ENCODE results near the gene POLR2E. TPM values are rescaled to one million over a fixed set of nuclear protein-coding genes. Genes with fewer than 3 reads are reported as not detected.

POLR2E gene
- total and polyA plus RNA-seq, 2 donors from 2014 or later, result 158 to 189 TPM

DNA sequence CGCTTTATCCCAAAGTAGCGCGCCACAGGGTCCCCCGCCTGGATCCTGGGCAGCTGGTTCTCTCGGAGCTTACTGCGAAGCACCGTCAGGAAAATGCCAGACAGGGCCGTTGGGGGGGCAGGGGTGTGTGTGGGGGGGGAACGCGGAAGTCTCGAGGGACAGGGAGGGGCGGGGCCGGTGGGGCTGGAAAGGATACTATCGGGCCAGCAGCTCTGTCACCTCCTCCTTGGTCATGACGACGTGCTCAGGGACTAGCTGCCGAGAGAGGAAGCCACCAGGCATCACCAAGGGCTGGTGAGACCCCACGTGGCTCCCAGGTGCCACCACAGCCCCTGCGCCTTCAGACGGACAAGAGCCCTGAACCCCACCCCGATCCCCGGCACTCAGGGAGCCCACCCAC lies 5.3 kb downstream of the POLR2E start:
- Histone ChIP-seq H3K36me3 (ENCODE audit: control insufficient read depth in 2 of 3, insufficient read depth in 3 of 3, low read length in 3 of 3) (peaks cover 0 to 6% (median 4%) of the 10 kb centered on the region in 3 donors), H3K4me3 (ENCODE audit: low read length in 3 of 3) (no peak overlapping the region), H3K9me3 (ENCODE audit: control insufficient read depth in 2 of 3, insufficient read depth in 1 of 3, low read length in 3 of 3) (no peaks in the 10 kb centered on the region), H3K27ac (ENCODE audit: low read depth in 2 of 2, low read length in 2 of 2) (no peak overlapping the region), H3K4me1 (ENCODE audit: control insufficient read depth in 2 of 3, insufficient read depth in 2 of 3, low read depth in 1 of 3, low read length in 3 of 3) (peaks cover 0 to 9% (median 0%) of the 10 kb centered on the region in 3 donors), H3K27me3 (ENCODE audit: control insufficient read depth, insufficient read depth, low read length) (no peaks in the 10 kb centered on the region), H3K9ac (ENCODE audit: low read length in 3 of 3) (no peak overlapping the region)
- TF ChIP-seq, protein P1, sequence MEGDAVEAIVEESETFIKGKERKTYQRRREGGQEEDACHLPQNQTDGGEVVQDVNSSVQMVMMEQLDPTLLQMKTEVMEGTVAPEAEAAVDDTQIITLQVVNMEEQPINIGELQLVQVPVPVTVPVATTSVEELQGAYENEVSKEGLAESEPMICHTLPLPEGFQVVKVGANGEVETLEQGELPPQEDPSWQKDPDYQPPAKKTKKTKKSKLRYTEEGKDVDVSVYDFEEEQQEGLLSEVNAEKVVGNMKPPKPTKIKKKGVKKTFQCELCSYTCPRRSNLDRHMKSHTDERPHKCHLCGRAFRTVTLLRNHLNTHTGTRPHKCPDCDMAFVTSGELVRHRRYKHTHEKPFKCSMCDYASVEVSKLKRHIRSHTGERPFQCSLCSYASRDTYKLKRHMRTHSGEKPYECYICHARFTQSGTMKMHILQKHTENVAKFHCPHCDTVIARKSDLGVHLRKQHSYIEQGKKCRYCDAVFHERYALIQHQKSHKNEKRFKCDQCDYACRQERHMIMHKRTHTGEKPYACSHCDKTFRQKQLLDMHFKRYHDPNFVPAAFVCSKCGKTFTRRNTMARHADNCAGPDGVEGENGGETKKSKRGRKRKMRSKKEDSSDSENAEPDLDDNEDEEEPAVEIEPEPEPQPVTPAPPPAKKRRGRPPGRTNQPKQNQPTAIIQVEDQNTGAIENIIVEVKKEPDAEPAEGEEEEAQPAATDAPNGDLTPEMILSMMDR (IDR thresholded peaks at IDR 0.05; ENCODE audit: borderline replicate concordance, extremely low read depth, insufficient read depth), result no peak
- DNase-seq, result no peak
- intact Hi-C loops (cut with DNase I), result no loop called here
- no peak for FAIRE-seq

DNA sequence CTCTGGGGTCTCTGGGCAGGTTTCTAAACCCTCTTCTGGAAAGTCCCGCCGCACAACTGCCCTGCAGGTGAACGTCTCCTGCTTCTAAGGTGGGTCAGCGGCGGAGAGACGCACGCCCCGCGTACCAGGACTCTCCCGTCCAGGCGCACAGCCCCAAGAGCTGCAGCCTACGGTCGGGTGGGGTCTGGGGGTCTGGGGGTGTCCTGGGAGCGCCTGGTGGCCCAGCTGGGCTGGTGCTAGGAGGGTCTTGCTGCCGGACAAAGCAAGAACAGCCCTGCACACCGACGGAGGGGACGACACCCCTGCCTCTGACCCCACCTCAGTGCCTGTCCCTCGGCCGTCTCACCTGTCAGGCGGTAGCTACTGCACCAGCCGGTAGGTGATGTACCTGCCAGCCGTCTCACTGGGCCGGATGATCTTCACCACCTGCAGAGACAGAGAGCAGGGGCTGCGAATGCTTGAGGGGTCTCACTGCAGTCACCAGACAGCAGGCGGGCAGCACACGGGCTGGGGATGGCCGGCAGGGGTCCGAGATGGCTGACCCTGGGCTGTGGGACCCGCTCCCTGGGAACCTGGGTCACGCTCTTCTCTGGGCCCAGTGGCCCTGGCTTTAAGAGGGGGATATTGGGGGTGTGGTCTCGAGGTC lies 5.9 kb downstream of the POLR2E start:
- Histone ChIP-seq H3K27me3 (ENCODE audit: control insufficient read depth, insufficient read depth, low read length) (no peaks in the 10 kb centered on the region), H3K4me3 (ENCODE audit: low read length in 3 of 3) (no peak overlapping the region), H3K36me3 (ENCODE audit: control insufficient read depth in 2 of 3, insufficient read depth in 3 of 3, low read length in 3 of 3) (peaks cover 0 to 6% (median 4%) of the 10 kb centered on the region in 3 donors), H3K27ac (ENCODE audit: low read depth in 2 of 2, low read length in 2 of 2) (no peak overlapping the region), H3K4me1 (ENCODE audit: control insufficient read depth in 2 of 3, insufficient read depth in 2 of 3, low read depth in 1 of 3, low read length in 3 of 3) (peaks cover 0 to 6% (median 0%) of the 10 kb centered on the region in 3 donors), H3K9me3 (ENCODE audit: control insufficient read depth in 2 of 3, insufficient read depth in 1 of 3, low read length in 3 of 3) (no peaks in the 10 kb centered on the region), H3K9ac (ENCODE audit: low read length in 3 of 3) (no peak overlapping the region)
- DNase-seq (no peak), FAIRE-seq (no peak)
- TF ChIP-seq, protein P1 (IDR thresholded peaks at IDR 0.05; ENCODE audit: borderline replicate concordance, extremely low read depth, insufficient read depth), result no peak
- intact Hi-C loops (cut with DNase I), result no loop called here

DNA sequence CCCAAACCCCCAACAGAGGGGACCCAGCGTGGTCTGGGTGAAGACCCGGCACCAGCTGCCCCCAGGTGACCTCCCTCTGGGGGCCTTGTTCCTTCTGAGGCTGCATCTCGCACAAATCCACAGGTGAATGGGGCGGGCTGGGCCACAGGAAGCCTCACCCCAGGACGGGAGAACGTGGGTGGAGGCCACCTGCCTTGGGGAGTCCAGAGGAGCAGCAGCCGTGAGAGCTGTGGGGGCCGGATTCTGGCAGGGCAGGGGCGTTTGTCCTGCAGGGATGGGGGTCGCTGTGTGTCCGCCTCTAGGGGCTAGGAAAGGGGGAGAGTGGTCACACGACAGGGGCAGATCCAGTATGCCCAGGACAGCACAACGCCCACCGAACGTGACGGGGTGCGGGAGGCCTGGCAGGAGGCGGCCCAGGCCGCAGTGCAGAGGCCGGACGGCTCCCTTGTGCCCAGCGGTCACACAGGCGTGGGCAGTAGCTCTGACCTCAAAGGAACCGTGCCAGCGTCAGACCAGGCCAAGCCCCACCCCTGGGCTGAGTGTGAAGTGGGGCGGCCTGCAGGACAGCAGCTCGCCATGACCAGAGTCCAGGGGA lies 6.7 kb downstream of the POLR2E start:
- peaks cover 0 to 6% (median 4%) of the 10 kb centered on the region in 3 donors for H3K36me3 ChIP-seq (ENCODE audit: control insufficient read depth in 2 of 3, insufficient read depth in 3 of 3, low read length in 3 of 3)
- no peaks in the 10 kb centered on the region for H3K27me3 ChIP-seq (ENCODE audit: control insufficient read depth, insufficient read depth, low read length)
- FAIRE-seq (no peak), DNase-seq (no peak)
- H3K4me3 ChIP-seq (ENCODE audit: low read length in 3 of 3), result no peak overlapping the region
- H3K27ac ChIP-seq (ENCODE audit: low read depth in 2 of 2, low read length in 2 of 2), result no peak overlapping the region
- no peaks in the 10 kb centered on the region for H3K4me1 ChIP-seq (ENCODE audit: control insufficient read depth in 2 of 3, insufficient read depth in 2 of 3, low read depth in 1 of 3, low read length in 3 of 3)
- H3K9ac ChIP-seq (ENCODE audit: low read length in 3 of 3), result no peak overlapping the region
- H3K9me3 ChIP-seq (ENCODE audit: control insufficient read depth in 2 of 3, insufficient read depth in 1 of 3, low read length in 3 of 3), result no peaks in the 10 kb centered on the region
- intact Hi-C loops (cut with DNase I), result no loop called here
- TF ChIP-seq, protein P1 (IDR thresholded peaks at IDR 0.05; ENCODE audit: borderline replicate concordance, extremely low read depth, insufficient read depth), result no peak
